Peyer's patch (tissue), 4 donors: ENCODE measurements around the gene ZFR. TPM values are rescaled to one million over a fixed set of nuclear protein-coding genes. Genes with fewer than 3 reads are reported as not detected.

ENCODE experiments used
- DNase-seq, 3 donors: peaks; one replicate each; pipeline ENCODE4 v3.0.0-alpha.2; 2017 to 2019
- H3K27ac ChIP-seq, 4 donors: fragments of 200-600 bp; sonication (generic); one replicate each; pipeline ENCODE4 v1.5.1; 2016 to 2019
- H3K27me3 ChIP-seq, 2 donors: fragments of 200-600 bp; sonication (generic); one replicate each; pipeline ENCODE4 v1.5.1; 2019
- H3K36me3 ChIP-seq, 3 donors: fragments of 200-600 bp; sonication (generic); one replicate each; pipeline ENCODE4 v1.5.1; 2016 to 2019
- H3K4me1 ChIP-seq, 4 donors: fragments of 200-600 bp; sonication (generic); one replicate each; pipeline ENCODE4 v1.5.1; 2016 to 2019
- H3K4me3 ChIP-seq, 4 donors: fragments of 200-600 bp; sonication (generic); 1 replicate in 3 of 4; 2 replicates in 1 of 4; pipeline ENCODE4 v1.5.1; 2016 to 2019; ENCODE audit warnings: mild to moderate bottlenecking in 1 of 4
- H3K9me3 ChIP-seq, 4 donors: fragments of 200-600 bp; sonication (generic); one replicate each; pipeline ENCODE4 v1.5.1; 2016 to 2019; ENCODE audit warnings: mild to moderate bottlenecking in 1 of 4
- CTCF ChIP-seq, 6 experiments: fragments of 450-650 bp in 4 of 6; fragments of 200-600 bp in 2 of 6; sonication (generic) in 1 of 6; IDR thresholded peaks; one replicate each; pipeline ENCODE4 v1.5.1; 2017 to 2019; ENCODE audit warnings: antibody characterized with exemption in 6 of 6, mild to moderate bottlenecking in 3 of 6, moderate library complexity in 1 of 6
- POLR2A ChIP-seq, 2 donors: fragments of 450-650 bp; IDR thresholded peaks; one replicate each; pipeline ENCODE4 v1.5.1; 2017; ENCODE audit warnings: antibody characterized with exemption in 2 of 2, mild to moderate bottlenecking in 2 of 2, moderate library complexity in 2 of 2
- small RNA-seq, 2 donors: library from RNA; depleted of rRNA; stranded (forward); fragments of <200 nt; gene quantifications; one replicate each; pipeline ENCODE3, GENCODE V24; 2016
- total RNA-seq, 4 donors: library from RNA; depleted of rRNA; stranded (reverse); fragments of >200 nt; gene quantifications; one replicate each; pipeline ENCODE4 v1.1.0, GENCODE V29; 2016

ZFR gene
- total RNA-seq, 4 donors from 2014 or later = 33.5 to 66.8 (median 50.9) TPM

- Histone ChIP-seq H3K27me3 (no peaks in the 10 kb centered on the region), H3K4me3 (no peak overlapping the region), H3K9me3 (no peaks in the 10 kb centered on the region), H3K4me1 (peaks cover 0 to 19% (median 2%) of the 10 kb centered on the region in 4 donors), H3K36me3 (no peaks in the 10 kb centered on the region), H3K27ac (peak overlapping the region in 2 of 4 donors; percentile 67 to 80)
- TF ChIP-seq CTCF (IDR thresholded peaks at IDR 0.05) (no peak), POLR2A (IDR thresholded peaks at IDR 0.05) (no peak)
- no peak for DNase-seq
These were observed 135.6 kb downstream of the ZFR start for GRCh38 chr5:32308946-32309345.

- H3K9me3 ChIP-seq = no peaks in the 10 kb centered on the region
- DNase-seq = no peak
- no peaks in the 10 kb centered on the region for H3K36me3 ChIP-seq
- no peak overlapping the region for H3K4me3 ChIP-seq
- peaks cover 0 to 19% (median 2%) of the 10 kb centered on the region in 4 donors for H3K4me1 ChIP-seq
- no peak for TF ChIP-seq CTCF (IDR thresholded peaks at IDR 0.05)
- no peak for TF ChIP-seq POLR2A (IDR thresholded peaks at IDR 0.05)
- no peaks in the 10 kb centered on the region for H3K27me3 ChIP-seq
- peak overlapping the region in 3 of 4 donors; percentile 19 to 80 (median 67) for H3K27ac ChIP-seq
These were observed 136.8 kb downstream of the ZFR start for GRCh38 chr5:32307769-32308194.

GRCh38 chr5:32304622-32305021 lies 139.9 kb downstream of the ZFR start:
- H3K4me3 ChIP-seq = no peak overlapping the region
- TF ChIP-seq POLR2A (IDR thresholded peaks at IDR 0.05) (no peak), CTCF (IDR thresholded peaks at IDR 0.05) (no peak)
- no peak for DNase-seq
- no peak overlapping the region for H3K27ac ChIP-seq
- H3K36me3 ChIP-seq = no peaks in the 10 kb centered on the region
- peaks cover 0 to 11% (median 0%) of the 10 kb centered on the region in 4 donors for H3K4me1 ChIP-seq
- H3K27me3 ChIP-seq = no peaks in the 10 kb centered on the region
- no peaks in the 10 kb centered on the region for H3K9me3 ChIP-seq

Small RNAs within 50 kb of the gene (small RNA-seq; reads per million reads assigned to genes)
- gene MIR579 = 0 reads per million in 2 donors
- 0 reads per million in 2 donors for gene RNU6-378P

Other genes starting within 250 kb of the ZFR start
- gene MTMR12, start 131.8 kb downstream of the ZFR start, total RNA-seq = 10 to 100 TPM; 16.0 to 43.7 (median 24.0) TPM
- 100 to 1,000 TPM in 2 of 4 donors, 10 to 100 TPM in 2; 64.2 to 155 (median 98.2) TPM for gene SUB1, start 140.8 kb upstream of the ZFR start, total RNA-seq